ENCODE data around the gene FAM120B.
"Not testable (repeated sequence)": the region's sequence is repeated elsewhere in the genome, so short reads cannot be mapped to it uniquely, and the experiment has no call there.

Gene FAM120B

DNA sequence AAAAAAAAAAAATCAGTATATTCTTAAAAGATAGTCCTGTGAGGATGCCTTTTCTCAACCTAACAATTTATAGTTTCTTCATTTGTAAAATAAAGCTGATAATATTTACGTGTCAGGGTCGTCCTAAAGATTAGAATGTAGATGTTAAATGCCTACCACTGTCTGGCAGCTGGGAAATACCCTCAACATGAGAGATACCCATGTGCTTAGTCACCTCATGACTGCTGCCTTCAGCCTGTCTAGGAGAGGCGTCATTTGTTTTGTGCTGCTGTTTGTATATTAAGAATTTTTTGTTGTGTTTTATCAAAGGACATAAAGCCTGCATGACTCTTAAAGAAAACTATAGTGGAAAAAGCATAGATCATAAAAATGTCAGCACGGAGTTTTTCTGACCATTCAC is 9.5 kb downstream of the FAM120B start:
- POLR2A ChIA-PET: no interaction called here
- DNase-seq (ENCODE audit: extremely low spot score): no peak
- CTCF ChIA-PET: no interaction called here
- TF ChIP-seq, protein P1, sequence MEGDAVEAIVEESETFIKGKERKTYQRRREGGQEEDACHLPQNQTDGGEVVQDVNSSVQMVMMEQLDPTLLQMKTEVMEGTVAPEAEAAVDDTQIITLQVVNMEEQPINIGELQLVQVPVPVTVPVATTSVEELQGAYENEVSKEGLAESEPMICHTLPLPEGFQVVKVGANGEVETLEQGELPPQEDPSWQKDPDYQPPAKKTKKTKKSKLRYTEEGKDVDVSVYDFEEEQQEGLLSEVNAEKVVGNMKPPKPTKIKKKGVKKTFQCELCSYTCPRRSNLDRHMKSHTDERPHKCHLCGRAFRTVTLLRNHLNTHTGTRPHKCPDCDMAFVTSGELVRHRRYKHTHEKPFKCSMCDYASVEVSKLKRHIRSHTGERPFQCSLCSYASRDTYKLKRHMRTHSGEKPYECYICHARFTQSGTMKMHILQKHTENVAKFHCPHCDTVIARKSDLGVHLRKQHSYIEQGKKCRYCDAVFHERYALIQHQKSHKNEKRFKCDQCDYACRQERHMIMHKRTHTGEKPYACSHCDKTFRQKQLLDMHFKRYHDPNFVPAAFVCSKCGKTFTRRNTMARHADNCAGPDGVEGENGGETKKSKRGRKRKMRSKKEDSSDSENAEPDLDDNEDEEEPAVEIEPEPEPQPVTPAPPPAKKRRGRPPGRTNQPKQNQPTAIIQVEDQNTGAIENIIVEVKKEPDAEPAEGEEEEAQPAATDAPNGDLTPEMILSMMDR (IDR thresholded peaks at IDR 0.05; ENCODE audit: control extremely low read depth, extremely low read depth, low read depth, missing control alignments): no peak

DNA sequence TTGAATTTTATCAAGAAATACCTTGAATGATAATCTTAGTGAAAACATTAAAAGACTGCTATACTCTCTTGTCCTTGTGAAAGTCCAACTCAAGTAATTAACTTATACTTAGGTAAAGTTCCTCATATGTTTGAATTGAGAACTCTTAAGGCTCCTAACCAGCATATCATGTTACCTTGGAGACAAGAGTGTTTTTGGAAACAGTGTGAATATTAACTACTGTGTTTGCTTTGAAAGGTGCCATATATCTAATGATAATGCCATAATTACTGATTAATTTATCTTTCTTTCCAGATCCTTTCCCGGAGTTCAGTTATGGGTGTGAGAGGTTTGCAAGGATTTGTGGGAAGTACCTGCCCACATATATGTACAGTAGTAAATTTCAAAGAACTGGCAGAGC is 10.5 kb downstream of the FAM120B start:
- TF ChIP-seq, protein P1 (IDR thresholded peaks at IDR 0.05; ENCODE audit: control extremely low read depth, extremely low read depth, low read depth, missing control alignments): no peak
- no peak for DNase-seq (ENCODE audit: extremely low spot score)
- POLR2A ChIA-PET: interaction anchor here (0.6 kb wide), 1 partner anchor 16 kb away, joined by 4 read pairs; no protein-coding TSS in a partner anchor
- CTCF ChIA-PET: no interaction called here

DNA sequence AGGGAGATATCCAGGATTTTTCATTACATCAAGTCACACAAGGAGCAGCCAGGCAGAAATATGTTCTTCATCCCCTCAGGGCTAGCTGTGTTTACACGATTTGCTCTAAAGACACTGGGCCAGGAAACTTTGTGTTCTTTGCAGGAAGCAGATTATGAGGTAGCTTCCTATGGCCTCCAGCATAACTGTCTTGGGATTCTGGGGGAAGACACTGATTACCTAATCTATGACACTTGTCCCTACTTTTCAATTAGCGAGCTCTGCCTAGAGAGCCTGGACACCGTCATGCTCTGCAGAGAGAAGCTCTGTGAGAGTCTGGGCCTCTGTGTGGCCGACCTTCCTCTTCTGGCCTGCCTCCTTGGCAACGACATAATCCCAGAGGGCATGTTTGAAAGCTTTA is 11.2 kb downstream of the FAM120B start:
- no peak for DNase-seq (ENCODE audit: extremely low spot score)
- POLR2A ChIA-PET: interaction anchor here (0.6 kb wide), 1 partner anchor 15 kb away, joined by 4 read pairs; no protein-coding TSS in a partner anchor
- TF ChIP-seq, protein P1 (IDR thresholded peaks at IDR 0.05; ENCODE audit: control extremely low read depth, extremely low read depth, low read depth, missing control alignments): no peak
- CTCF ChIA-PET: interaction anchor here (1.5 kb wide), 1 partner anchor 30 kb away, joined by 3 read pairs; no protein-coding TSS in a partner anchor

DNA sequence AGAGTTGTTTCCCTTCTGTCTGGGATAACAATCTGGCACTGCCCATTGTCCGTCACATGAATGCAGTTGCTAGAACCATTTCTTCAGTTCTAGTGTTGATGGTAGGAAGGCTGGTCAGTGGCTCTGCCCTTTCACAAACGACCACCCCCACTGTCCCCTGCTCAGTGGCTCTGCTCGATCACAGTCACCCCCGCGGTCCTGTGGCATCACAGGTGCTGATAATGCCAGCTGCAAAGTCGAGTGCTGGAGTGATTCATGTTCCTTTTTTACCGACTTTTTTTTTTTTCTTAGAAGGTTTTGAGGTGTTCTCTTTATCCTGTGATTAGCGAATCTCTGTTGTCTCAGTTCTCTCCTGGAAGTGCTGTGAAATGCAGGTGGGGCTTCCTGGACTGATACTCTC is 22.8 kb downstream of the FAM120B start:
- POLR2A ChIA-PET: no interaction called here
- no peak for DNase-seq (ENCODE audit: extremely low spot score)
- CTCF ChIA-PET: no interaction called here

DNA sequence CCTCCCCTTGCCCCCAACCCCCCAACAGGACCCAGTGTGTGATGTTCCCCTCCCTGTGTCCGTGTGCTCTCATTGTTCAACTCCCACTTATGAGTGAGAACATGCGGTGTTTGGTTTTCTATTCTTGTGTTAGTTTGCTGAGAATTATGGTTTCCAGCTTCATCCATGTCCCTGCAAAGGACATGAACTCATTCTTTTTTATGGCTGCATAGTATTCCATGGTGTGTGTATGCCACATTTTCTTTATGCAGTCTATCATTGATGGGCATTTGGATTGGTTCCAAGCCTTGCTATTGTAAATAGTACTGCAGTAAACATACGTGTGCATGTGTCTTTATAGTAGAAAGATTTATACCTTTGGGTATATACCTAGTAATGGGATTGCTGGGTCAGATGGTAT is 28.6 kb downstream of the FAM120B start:
- DNase-seq (ENCODE audit: extremely low spot score); POLR2A ChIA-PET: not testable (repeated sequence)
- CTCF ChIA-PET: interaction anchor here (1.4 kb wide), 1 partner anchor 49 kb away, joined by 3 read pairs; no protein-coding TSS in a partner anchor

More for the DNA sequence above, 22.8 kb downstream of the FAM120B start:
- TF ChIP-seq, protein P1 (IDR thresholded peaks at IDR 0.05; ENCODE audit: control extremely low read depth, extremely low read depth, low read depth, missing control alignments): no peak

DNA sequence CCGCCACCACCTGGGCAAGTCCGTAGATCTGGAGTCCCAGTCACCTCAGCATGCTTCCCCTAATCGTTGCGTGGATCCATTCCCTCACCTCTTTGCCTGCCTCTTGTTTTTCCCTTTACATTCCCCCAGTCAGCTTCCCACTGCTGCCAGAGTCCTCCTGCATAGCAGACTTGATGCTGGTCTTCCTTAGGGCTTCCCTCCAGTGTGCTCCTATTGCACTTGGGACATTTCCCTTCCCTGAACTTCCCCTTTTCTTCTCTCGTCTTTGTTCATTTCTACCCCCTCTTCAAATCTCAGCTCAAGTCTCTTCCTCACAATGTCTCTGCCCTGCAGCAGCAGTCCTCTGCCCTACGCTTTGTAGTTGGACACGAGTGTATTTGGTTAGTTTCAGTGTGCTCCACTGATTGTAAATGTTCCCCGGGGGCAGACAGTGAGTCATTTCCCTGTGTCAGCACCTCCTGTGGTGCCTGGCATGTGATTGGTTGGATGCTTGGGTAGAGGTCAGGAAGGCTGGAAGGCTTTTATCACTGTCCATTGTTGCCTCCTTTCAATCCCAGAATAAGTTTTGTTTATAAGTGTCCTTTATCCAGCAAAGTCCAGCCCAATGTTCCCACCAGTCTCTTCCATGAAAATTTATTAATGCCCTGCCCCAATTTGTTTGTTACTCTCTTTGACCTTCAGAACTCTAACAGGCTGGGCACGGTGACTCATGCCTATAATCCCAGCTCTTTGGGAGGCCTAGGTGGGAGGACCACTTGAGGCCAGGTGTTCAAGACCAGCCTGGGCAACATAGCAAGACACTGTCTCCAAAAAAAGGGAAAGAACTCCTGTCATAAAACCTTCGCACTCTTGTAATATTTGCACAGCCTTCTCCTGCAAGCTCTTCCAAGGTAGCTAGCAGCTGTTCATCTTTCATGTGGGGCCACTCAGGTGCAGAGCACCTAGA is 38.3 kb downstream of the FAM120B start:
- CTCF ChIA-PET: interaction anchor here (1.8 kb wide), 1 partner anchor 41 kb away, joined by 3 read pairs; no protein-coding TSS in a partner anchor
- DNase-seq (ENCODE audit: extremely low spot score): no peak
- TF ChIP-seq, protein P1 (IDR thresholded peaks at IDR 0.05; ENCODE audit: control extremely low read depth, extremely low read depth, low read depth, missing control alignments): no peak
- POLR2A ChIA-PET: no interaction called here

DNA sequence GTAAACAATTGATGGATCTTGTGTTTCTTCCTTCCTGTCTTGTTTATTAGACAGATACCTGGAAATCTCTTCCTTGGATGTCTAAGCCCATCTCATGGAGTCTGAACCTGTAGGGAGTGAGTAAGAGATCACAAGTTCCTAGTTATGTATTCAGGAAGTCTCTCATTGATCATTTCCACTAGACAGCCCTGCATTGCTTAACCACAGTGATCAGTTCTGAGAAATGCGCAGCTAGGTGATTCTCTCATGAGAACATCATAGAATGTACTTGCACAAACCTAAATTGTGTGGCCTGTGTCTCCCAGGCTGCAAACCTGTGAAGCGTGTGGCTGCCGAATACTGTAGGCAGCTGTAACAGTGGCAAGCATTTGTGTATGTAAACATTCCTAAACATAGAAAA is 39.1 kb downstream of the FAM120B start:
- DNase-seq (ENCODE audit: extremely low spot score): no peak
- ChIA-PET CTCF (interaction anchor here (1.8 kb wide), 1 partner anchor 42 kb away, joined by 3 read pairs; no protein-coding TSS in a partner anchor), POLR2A (no interaction called here)
- TF ChIP-seq, protein P1 (IDR thresholded peaks at IDR 0.05; ENCODE audit: control extremely low read depth, extremely low read depth, low read depth, missing control alignments): no peak
